Epithelial cell of proximal tubule (primary cell): Measurements from ENCODE around the gene C1orf167. TPM values are rescaled to one million over a fixed set of nuclear protein-coding genes. Genes with fewer than 3 reads are reported as not detected.
A peak's percentile ranks its signal among the peaks of the same experiment; 100 is the strongest.

Experiments used
- DNase-seq: peaks from one replicate; pipeline ENCODE4 v3.0.0-alpha.2; 2011; ENCODE audit warnings: low read depth
- H3K4me3 ChIP-seq: 2 replicates; pipeline ENCODE4 v1.5.1; 2011; ENCODE audit warnings: low read depth, mild to moderate bottlenecking, low read length
- total RNA-seq: library from RNA; depleted of rRNA; stranded (reverse); fragments of >200 nt; gene quantifications from 2 replicates; pipeline ENCODE4 v1.2.3, GENCODE V29; 2015
- TF ChIP-seq, protein P1 (sequence below): conservative IDR thresholded peaks from 2 replicates; pipeline ENCODE4 v1.5.1; 2012; ENCODE audit warnings: low read depth, mild to moderate bottlenecking, low read length

C1orf167 gene
- total RNA-seq, 1 donor from 2014 or later: not detected

DNA sequence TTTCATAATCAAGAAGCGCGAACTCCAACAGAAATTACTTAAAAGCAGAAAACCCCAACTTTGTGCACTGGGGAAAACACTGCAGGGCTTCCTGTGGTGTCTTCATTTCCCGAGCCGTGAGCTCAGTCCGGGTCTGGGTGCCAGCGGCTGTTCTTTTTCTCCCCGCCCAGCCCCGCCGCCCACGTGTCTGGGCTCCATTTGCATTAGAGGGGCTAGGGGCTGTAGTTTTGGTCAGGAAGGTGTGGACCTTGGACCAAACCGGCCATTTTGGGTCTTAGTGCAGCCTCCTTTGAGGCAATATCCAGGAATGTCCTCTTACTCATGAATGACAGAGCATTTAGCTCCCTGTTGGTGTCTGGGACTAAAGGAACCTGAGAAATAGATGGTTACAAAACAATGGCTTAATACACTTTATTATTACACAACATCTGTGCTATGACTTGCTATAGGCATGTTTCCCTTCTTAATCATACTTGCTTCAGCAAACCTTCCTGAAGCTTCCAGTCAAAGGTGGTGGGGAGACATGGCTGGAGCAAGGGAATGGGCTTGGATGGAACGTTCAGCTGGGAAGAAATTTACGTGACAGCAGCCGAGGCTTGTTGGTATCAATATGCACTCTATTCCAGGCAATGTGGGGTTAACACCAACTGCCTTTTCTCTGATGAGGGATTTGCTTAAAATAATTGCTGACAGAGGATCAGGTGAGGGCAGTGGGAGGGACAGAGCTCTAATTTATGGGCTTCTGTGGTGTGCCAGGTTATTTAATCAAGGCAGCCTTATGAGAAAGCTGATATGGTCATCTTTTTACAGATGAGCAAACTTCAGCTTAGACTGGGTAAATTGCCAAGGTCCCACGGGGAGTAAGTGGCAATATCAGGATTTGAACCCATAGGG lies 25.0 kb upstream of the C1orf167 start:
- peak; percentile 78 for DNase-seq
- TF ChIP-seq, protein P1, sequence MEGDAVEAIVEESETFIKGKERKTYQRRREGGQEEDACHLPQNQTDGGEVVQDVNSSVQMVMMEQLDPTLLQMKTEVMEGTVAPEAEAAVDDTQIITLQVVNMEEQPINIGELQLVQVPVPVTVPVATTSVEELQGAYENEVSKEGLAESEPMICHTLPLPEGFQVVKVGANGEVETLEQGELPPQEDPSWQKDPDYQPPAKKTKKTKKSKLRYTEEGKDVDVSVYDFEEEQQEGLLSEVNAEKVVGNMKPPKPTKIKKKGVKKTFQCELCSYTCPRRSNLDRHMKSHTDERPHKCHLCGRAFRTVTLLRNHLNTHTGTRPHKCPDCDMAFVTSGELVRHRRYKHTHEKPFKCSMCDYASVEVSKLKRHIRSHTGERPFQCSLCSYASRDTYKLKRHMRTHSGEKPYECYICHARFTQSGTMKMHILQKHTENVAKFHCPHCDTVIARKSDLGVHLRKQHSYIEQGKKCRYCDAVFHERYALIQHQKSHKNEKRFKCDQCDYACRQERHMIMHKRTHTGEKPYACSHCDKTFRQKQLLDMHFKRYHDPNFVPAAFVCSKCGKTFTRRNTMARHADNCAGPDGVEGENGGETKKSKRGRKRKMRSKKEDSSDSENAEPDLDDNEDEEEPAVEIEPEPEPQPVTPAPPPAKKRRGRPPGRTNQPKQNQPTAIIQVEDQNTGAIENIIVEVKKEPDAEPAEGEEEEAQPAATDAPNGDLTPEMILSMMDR: no peak
- H3K4me3 ChIP-seq: peak overlapping the region; percentile 99

DNA sequence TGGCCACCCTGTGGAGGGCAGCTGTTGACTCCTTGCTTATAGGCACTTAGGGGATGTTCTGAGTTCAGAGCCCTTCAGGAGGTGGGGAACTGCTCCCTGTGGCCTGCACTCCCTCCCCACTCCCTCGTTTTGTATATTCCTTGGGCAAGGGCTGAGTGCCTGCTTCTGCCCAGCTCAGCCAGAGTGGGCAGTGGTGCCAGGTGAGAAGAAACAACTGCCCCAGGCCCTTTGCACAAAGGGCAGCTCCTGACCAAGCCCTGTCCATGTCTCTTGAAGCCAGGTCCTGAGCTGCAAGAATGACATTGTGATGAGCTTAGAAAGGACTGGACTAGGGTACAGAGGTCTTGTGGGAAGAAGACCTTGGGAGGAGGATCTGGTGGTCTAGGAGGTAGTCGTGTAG lies 23.9 kb upstream of the C1orf167 start:
- H3K4me3 ChIP-seq: no peak overlapping the region
- no peak for DNase-seq
- TF ChIP-seq, protein P1: no peak

DNA sequence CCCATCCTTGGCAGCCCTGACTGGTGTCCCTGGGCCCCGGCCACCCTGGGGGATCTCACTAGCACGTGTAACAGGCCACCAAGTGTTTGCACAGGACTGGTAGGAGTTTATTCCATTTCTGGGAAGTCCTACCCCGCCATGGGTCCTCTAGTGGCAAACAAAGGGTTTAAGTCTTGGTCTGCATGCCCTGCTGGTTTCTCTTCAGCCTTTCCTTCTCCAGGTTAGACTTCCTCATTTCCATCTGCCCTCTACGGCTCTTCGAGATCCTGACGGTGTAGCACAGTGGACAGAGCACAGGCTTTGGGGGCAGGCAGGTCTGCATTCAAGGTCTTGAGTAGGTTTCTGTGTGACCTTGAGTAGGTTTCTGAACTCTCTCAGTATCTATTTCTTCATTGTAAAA lies 23.2 kb upstream of the C1orf167 start:
- TF ChIP-seq, protein P1: no peak
- no peak overlapping the region for H3K4me3 ChIP-seq
- DNase-seq: no peak

DNA sequence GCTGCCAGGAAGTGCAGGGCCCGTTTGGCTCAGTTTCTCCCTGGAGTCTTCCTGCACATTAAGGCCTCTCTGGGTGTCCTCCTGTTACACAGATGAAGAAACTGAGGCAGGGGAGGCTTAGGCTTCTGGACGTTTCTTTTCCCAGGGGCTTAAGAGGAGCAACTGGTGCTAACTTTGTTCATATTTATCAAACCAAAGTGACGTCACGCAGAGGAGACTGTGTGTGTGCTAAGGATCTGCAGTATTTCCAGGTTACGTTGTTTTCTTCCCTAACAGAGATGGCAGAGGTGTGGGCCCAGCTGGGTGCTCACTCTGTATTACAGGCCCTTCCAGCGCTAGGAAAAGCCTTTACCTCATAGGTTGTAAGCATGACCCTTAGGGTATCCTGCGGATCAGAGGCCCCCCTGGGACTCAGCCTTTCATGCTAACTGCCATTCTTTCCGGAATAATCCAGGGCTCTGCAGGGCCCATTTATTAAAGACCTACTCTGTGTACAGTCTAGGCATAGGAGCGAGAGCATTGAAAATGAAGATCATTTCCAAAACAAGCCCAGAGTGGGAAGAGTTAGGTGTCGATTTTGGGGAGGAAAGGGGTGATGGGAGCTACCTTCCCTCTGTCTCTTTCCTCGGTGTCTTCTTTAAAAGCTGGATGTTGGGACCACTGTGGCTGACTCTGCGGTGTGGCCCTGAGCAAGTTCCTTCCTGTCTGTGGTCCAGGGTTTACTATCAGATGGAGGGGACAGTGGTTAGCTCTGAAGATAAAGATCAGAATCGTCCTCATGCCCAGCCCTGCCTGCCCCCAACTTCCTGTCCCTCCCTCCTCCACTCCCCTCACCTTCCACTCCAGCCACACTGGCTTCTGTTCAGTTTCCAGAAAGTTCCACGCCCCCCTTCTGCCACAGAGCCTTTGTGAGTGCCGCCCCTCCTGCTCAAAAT lies 21.5 kb upstream of the C1orf167 start:
- H3K4me3 ChIP-seq: no peak overlapping the region
- no peak for DNase-seq
- TF ChIP-seq, protein P1: no peak

DNA sequence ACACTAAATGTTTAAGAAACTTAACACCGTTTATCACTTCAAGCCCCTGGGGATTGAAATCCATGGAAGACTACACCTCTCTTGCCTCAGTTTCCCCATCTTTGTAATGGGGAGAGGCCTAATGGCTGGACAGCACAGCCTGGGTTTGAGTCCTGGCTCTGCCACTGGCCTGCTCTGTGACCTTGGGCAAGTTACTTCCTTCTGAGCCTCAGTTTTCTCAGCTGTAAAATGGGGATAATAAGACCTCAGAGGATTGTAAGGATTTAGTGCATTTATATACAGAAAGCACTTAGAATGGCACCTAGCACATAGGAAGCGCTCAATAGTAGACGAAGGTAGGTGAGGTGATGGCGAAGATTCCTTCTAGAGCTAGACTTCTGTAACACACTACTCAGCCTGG lies 20.5 kb upstream of the C1orf167 start:
- no peak for DNase-seq
- TF ChIP-seq, protein P1: no peak
- no peak overlapping the region for H3K4me3 ChIP-seq

DNA sequence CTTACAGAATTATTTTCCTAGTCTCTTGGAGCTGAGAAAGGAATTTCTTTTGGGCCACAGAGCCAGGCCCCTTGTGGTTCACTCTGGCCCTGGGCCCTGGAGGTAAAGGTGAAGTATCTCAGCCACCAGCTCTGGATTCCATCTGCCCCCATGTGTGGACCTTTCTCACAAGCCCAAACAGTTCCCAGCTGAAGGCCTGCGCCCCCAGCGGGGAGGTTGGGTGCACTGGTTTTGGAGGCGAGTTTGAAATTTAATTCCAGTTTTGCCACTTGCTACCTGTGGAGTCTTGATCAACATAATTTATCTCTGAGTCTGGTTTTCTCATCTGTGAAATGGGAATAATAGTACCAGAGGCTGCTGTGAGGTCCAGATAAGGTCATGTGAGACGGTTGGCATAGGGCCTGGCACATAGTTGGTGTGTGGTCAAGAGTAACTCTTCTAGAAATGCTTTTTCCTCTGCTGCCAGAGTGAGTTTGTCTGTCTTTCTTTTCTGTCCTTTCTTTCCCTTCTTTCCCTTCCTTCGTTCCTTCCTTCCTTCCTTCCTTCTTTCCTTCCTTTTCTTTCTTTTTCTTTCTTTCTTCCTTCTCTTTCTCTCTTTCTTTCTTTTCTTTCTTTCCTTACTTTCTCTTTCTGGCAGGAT lies 20.0 kb upstream of the C1orf167 start:
- TF ChIP-seq, protein P1: no peak
- H3K4me3 ChIP-seq: no peak overlapping the region
- DNase-seq: no peak
